Ammon's horn (tissue), 1 donor: Measurements from ENCODE around the gene WASF3.

ENCODE experiments used
- DNase-seq: peaks from one replicate; pipeline ENCODE4 v3.0.0-alpha.2; 2016; ENCODE audit warnings: low spot score

WASF3 gene

GRCh38 chr13:26548205-26548765 is 9.2 kb upstream of the WASF3 start:
- DNase-seq, result no peak

- DNase-seq, result no peak
These were observed 7.8 kb upstream of the WASF3 start for GRCh38 chr13:26549713-26550112.

- DNase-seq, result no peak
These were observed 6.1 kb upstream of the WASF3 start for GRCh38 chr13:26551255-26551860.

- DNase-seq, result no peak
These were observed 2.1 kb upstream of the WASF3 start for GRCh38 chr13:26555413-26555812.

- DNase-seq, result no peak
These were observed 461 bp upstream of the WASF3 start for GRCh38 chr13:26557051-26557392.

GRCh38 chr13:26558074-26558805 is 757 bp downstream of the WASF3 start:
- no peak for DNase-seq

GRCh38 chr13:26558987-26559386 is 1.5 kb downstream of the WASF3 start:
- no peak for DNase-seq

GRCh38 chr13:26560456-26560855 is 3.0 kb downstream of the WASF3 start:
- no peak for DNase-seq

GRCh38 chr13:26561067-26561466 is 3.6 kb downstream of the WASF3 start:
- no peak for DNase-seq

GRCh38 chr13:26561651-26562511 is 4.4 kb downstream of the WASF3 start:
- DNase-seq, result peak; percentile 7

GRCh38 chr13:26562512-26562890 is 5.0 kb downstream of the WASF3 start:
- no peak for DNase-seq

- DNase-seq, result no peak
These were observed 6.2 kb downstream of the WASF3 start for GRCh38 chr13:26563713-26564112.

- no peak for DNase-seq
These were observed 10.8 kb downstream of the WASF3 start for GRCh38 chr13:26568132-26568815.

GRCh38 chr13:26571518-26571917 is 14.0 kb downstream of the WASF3 start:
- no peak for DNase-seq

GRCh38 chr13:26575244-26575643 is 17.8 kb downstream of the WASF3 start:
- no peak for DNase-seq

GRCh38 chr13:26579580-26579979 is 22.1 kb downstream of the WASF3 start:
- no peak for DNase-seq

- no peak for DNase-seq
These were observed 26.2 kb downstream of the WASF3 start for GRCh38 chr13:26583662-26584061.

GRCh38 chr13:26584713-26585112 is 27.2 kb downstream of the WASF3 start:
- DNase-seq, result no peak

GRCh38 chr13:26585136-26585535 is 27.7 kb downstream of the WASF3 start:
- DNase-seq, result no peak

GRCh38 chr13:26587251-26587650 is 29.8 kb downstream of the WASF3 start:
- no peak for DNase-seq

- DNase-seq, result no peak
These were observed 31.7 kb downstream of the WASF3 start for GRCh38 chr13:26589226-26589625.

GRCh38 chr13:26589754-26590153 is 32.3 kb downstream of the WASF3 start:
- DNase-seq, result peak; percentile 28
